ENCODE data around the gene APOD.

GRCh38 chr3:195557322-195557721 is 26.4 kb downstream of the APOD start:
- TF ChIP-seq TAF1 (IDR thresholded peaks at IDR 0.05; ENCODE audit: low read depth, low read length) (no peak), SPI1 (IDR thresholded peaks at IDR 0.05; ENCODE audit: low read depth, low read length) (no peak), POLR2A (IDR thresholded peaks at IDR 0.05; ENCODE audit: low read depth, low read length) (no peak)
